ENCODE data around the gene MYCL.

Gene MYCL
- 0 to 0.39 (median 0.06) reads per million in 4 donors for total RNA-seq

GRCh38 chr1:39901714-39902459 lies at the start of gene MYCL:
Gene MYCL, minus strand, starts transcription at chr1:39901917. Its CDS starts 483 bp downstream, at chr1:39901434.
- DNase-seq = peak; percentile 31 to 66 (median 52)

GRCh38 chr1:39949891-39950290 lies 48.2 kb upstream of the MYCL start:
- DNase-seq = no peak

- DNase-seq = no peak
These were observed 45.5 kb upstream of the MYCL start for GRCh38 chr1:39947260-39947659.

- DNase-seq = no peak
These were observed 44.5 kb upstream of the MYCL start for GRCh38 chr1:39946216-39946615.

GRCh38 chr1:39944410-39945112 lies 42.8 kb upstream of the MYCL start:
- DNase-seq = no peak

GRCh38 chr1:39943471-39944290 lies 42.0 kb upstream of the MYCL start:
- DNase-seq = no peak

GRCh38 chr1:39940980-39941871 lies 39.5 kb upstream of the MYCL start:
- no peak for DNase-seq

GRCh38 chr1:39940253-39940652 lies 38.5 kb upstream of the MYCL start:
- DNase-seq = no peak

GRCh38 chr1:39938856-39939255 lies 37.1 kb upstream of the MYCL start:
- no peak for DNase-seq

GRCh38 chr1:39936724-39937491 lies 35.2 kb upstream of the MYCL start:
- DNase-seq = no peak

- no peak for DNase-seq
These were observed 32.5 kb upstream of the MYCL start for GRCh38 chr1:39933956-39934941.

GRCh38 chr1:39928809-39929587 lies 27.3 kb upstream of the MYCL start:
- DNase-seq = no peak

GRCh38 chr1:39927538-39927937 lies 25.8 kb upstream of the MYCL start:
- DNase-seq = no peak

- DNase-seq = no peak
These were observed 25.1 kb upstream of the MYCL start for GRCh38 chr1:39926820-39927219.

GRCh38 chr1:39926343-39926793 lies 24.7 kb upstream of the MYCL start:
- DNase-seq = no peak

- no peak for DNase-seq
These were observed 24.1 kb upstream of the MYCL start for GRCh38 chr1:39925721-39926342.

- no peak for DNase-seq
These were observed 20.6 kb upstream of the MYCL start for GRCh38 chr1:39922251-39922688.

- DNase-seq = peak in 3 of 5 donors; percentile 11 to 50 (median 31)
These were observed 17.8 kb upstream of the MYCL start for GRCh38 chr1:39919545-39919944.

- no peak for DNase-seq
These were observed 16.1 kb upstream of the MYCL start for GRCh38 chr1:39917825-39918224.

Measured in T-helper 1 cell (primary cell).